Neural progenitor cell (in vitro differentiated cells): ENCODE results near the gene ARMH3.

Experiments used
- EZH2 ChIP-seq: fragments of 200-600 bp; sonication (generic); IDR thresholded peaks from 2 replicates; pipeline ENCODE4 v1.6.1; 2017; ENCODE audit warnings: antibody characterized with exemption, mild to moderate bottlenecking, moderate library complexity
- EZH2phosphoT487 ChIP-seq: fragments of 200-600 bp; sonication (generic); IDR thresholded peaks from 2 replicates; pipeline ENCODE4 v1.6.1; 2017; ENCODE audit warnings: antibody characterized with exemption
- TF ChIP-seq, protein P1 (sequence below): fragments of 200-600 bp; sonication (generic); IDR thresholded peaks from 2 replicates; pipeline ENCODE4 v1.5.1; 2017; ENCODE audit warnings: antibody characterized with exemption, mild to moderate bottlenecking

DNA sequence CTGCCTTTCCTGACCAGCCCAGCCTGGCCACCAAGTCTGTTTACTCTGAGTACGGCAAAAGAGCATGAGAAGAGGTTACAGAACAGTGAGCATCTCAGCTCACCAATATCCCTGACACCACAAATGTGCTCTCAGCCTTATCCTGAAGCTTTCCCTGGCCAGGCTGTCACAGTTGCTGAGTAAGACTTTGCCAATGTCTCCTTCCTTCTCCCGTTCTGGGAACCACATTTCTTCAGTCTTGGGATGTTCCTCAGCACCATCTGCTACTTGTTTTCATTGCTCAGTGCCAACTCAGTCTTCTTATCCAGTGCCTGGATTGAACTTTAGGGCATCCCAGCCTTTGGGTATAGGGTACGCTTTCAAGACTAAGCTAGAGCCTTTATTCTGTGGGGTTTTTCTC is 205.2 kb downstream of the ARMH3 start:
- TF ChIP-seq, protein P1, sequence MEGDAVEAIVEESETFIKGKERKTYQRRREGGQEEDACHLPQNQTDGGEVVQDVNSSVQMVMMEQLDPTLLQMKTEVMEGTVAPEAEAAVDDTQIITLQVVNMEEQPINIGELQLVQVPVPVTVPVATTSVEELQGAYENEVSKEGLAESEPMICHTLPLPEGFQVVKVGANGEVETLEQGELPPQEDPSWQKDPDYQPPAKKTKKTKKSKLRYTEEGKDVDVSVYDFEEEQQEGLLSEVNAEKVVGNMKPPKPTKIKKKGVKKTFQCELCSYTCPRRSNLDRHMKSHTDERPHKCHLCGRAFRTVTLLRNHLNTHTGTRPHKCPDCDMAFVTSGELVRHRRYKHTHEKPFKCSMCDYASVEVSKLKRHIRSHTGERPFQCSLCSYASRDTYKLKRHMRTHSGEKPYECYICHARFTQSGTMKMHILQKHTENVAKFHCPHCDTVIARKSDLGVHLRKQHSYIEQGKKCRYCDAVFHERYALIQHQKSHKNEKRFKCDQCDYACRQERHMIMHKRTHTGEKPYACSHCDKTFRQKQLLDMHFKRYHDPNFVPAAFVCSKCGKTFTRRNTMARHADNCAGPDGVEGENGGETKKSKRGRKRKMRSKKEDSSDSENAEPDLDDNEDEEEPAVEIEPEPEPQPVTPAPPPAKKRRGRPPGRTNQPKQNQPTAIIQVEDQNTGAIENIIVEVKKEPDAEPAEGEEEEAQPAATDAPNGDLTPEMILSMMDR, result no peak
- TF ChIP-seq EZH2phosphoT487 (no peak), EZH2 (no peak)
